HEK293T (cell line): Measurements from ENCODE around the gene RPL21.

Source experiments
- ARNT ChIP-seq: fragments of 450-650 bp; IDR thresholded peaks from 2 replicates; pipeline ENCODE4 v1.6.1; 2017; ENCODE audit warnings: mild to moderate bottlenecking
- CTBP1 ChIP-seq: fragments of 450-650 bp; IDR thresholded peaks from 2 replicates; pipeline ENCODE4 v1.6.1; 2016; ENCODE audit warnings: borderline replicate concordance
- ELF4 ChIP-seq: fragments of 450-650 bp; IDR thresholded peaks from 2 replicates; pipeline ENCODE4 v1.6.1; 2017; ENCODE audit warnings: antibody characterized with exemption
- FOXK2 ChIP-seq: fragments of 450-650 bp; IDR thresholded peaks from 2 replicates; pipeline ENCODE4 v1.6.1; 2016; ENCODE audit warnings: mild to moderate bottlenecking
- FOXM1 ChIP-seq: fragments of 450-650 bp; IDR thresholded peaks from 2 replicates; pipeline ENCODE4 v1.6.1; 2017; ENCODE audit warnings: mild to moderate bottlenecking, borderline replicate concordance
- HDGF ChIP-seq: fragments of 450-650 bp; IDR thresholded peaks from 2 replicates; pipeline ENCODE4 v1.6.1; 2017; ENCODE audit warnings: antibody characterized with exemption, borderline replicate concordance
- L3MBTL2 ChIP-seq: fragments of 450-650 bp; conservative IDR thresholded peaks from 2 replicates; pipeline ENCODE4 v1.6.1; 2016; ENCODE audit warnings: mild to moderate bottlenecking
- SP1 ChIP-seq: fragments of 450-650 bp; IDR thresholded peaks from 2 replicates; pipeline ENCODE4 v1.6.1; 2017
- SUZ12 ChIP-seq: fragments of 450-650 bp; IDR thresholded peaks from 2 replicates; pipeline ENCODE4 v1.6.1; 2016; ENCODE audit warnings: mild to moderate bottlenecking
- TF ChIP-seq, protein P1 (sequence below): fragments of 450-650 bp; IDR thresholded peaks from 2 replicates; pipeline ENCODE4 v1.6.1; 2016

- TF ChIP-seq CTBP1 (no peak), ELF4 (no peak), SP1 (no peak), FOXK2 (no peak), FOXM1 (no peak), HDGF (no peak), L3MBTL2 (no peak), ARNT (no peak), SUZ12 (no peak)
- TF ChIP-seq, protein P1, sequence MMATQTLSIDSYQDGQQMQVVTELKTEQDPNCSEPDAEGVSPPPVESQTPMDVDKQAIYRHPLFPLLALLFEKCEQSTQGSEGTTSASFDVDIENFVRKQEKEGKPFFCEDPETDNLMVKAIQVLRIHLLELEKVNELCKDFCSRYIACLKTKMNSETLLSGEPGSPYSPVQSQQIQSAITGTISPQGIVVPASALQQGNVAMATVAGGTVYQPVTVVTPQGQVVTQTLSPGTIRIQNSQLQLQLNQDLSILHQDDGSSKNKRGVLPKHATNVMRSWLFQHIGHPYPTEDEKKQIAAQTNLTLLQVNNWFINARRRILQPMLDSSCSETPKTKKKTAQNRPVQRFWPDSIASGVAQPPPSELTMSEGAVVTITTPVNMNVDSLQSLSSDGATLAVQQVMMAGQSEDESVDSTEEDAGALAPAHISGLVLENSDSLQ = no peak
Observed at GRCh38 chr13:27269114-27269665, 17.8 kb downstream of the RPL21 start.
